ENCODE measurements around the gene KRTAP5-11.
"Not testable (repeated sequence)": the region's sequence is repeated elsewhere in the genome, so short reads cannot be mapped to it uniquely, and the experiment has no call there.

The KRTAP5-11 gene

GRCh38 chr11:71572811-71573210, 9.9 kb downstream of the KRTAP5-11 start:
- TF ChIP-seq CTCF (IDR thresholded peaks at IDR 0.05; ENCODE audit: low read depth, low read length), result no peak
- H3K27ac ChIP-seq, result no peak overlapping the region
- no peaks in the 10 kb centered on the region for H3K9me3 ChIP-seq (ENCODE audit: severe bottlenecking)
- no peaks in the 10 kb centered on the region for H3K36me3 ChIP-seq
- no peak overlapping the region for H3K4me3 ChIP-seq (ENCODE audit: low read depth, low read length)
- H3K27me3 ChIP-seq (ENCODE audit: insufficient read depth, low read depth, severe bottlenecking), result no peaks in the 10 kb centered on the region
- DNase-seq, result peak; percentile 54

- not testable (repeated sequence) for H3K27ac ChIP-seq; H3K4me3 ChIP-seq (ENCODE audit: low read depth, low read length)
Observed at GRCh38 chr11:71571101-71571850, 11.4 kb downstream of the KRTAP5-11 start.

GRCh38 chr11:71568704-71569349, 13.8 kb downstream of the KRTAP5-11 start:
- no peak for TF ChIP-seq CTCF (IDR thresholded peaks at IDR 0.05; ENCODE audit: low read depth, low read length)
- Histone ChIP-seq H3K27ac (no peak overlapping the region), H3K27me3 (ENCODE audit: insufficient read depth, low read depth, severe bottlenecking) (no peaks in the 10 kb centered on the region), H3K36me3 (no peaks in the 10 kb centered on the region), H3K4me3 (ENCODE audit: low read depth, low read length) (no peak overlapping the region), H3K9me3 (ENCODE audit: severe bottlenecking) (no peaks in the 10 kb centered on the region)
- DNase-seq, result no peak

More at GRCh38 chr11:71571101-71571850, 11.4 kb downstream of the KRTAP5-11 start:
- H3K36me3 ChIP-seq; H3K27me3 ChIP-seq (ENCODE audit: insufficient read depth, low read depth, severe bottlenecking); DNase-seq; H3K9me3 ChIP-seq (ENCODE audit: severe bottlenecking): not testable (repeated sequence)

GRCh38 chr11:71567633-71568032, 15.0 kb downstream of the KRTAP5-11 start:
- not testable (repeated sequence) for H3K9me3 ChIP-seq (ENCODE audit: severe bottlenecking); DNase-seq; H3K27ac ChIP-seq; H3K27me3 ChIP-seq (ENCODE audit: insufficient read depth, low read depth, severe bottlenecking); H3K36me3 ChIP-seq; H3K4me3 ChIP-seq (ENCODE audit: low read depth, low read length)

GRCh38 chr11:71566626-71567599, 15.8 kb downstream of the KRTAP5-11 start:
- H3K27ac ChIP-seq; H3K9me3 ChIP-seq (ENCODE audit: severe bottlenecking); H3K36me3 ChIP-seq; H3K4me3 ChIP-seq (ENCODE audit: low read depth, low read length); H3K27me3 ChIP-seq (ENCODE audit: insufficient read depth, low read depth, severe bottlenecking): not testable (repeated sequence)
- peak; percentile 66 for DNase-seq

- Histone ChIP-seq H3K9me3 (ENCODE audit: severe bottlenecking) (no peaks in the 10 kb centered on the region), H3K36me3 (no peaks in the 10 kb centered on the region), H3K27ac (no peak overlapping the region), H3K27me3 (ENCODE audit: insufficient read depth, low read depth, severe bottlenecking) (no peaks in the 10 kb centered on the region), H3K4me3 (ENCODE audit: low read depth, low read length) (no peak overlapping the region)
- no peak for DNase-seq
- TF ChIP-seq CTCF (IDR thresholded peaks at IDR 0.05; ENCODE audit: low read depth, low read length), result no peak
Observed at GRCh38 chr11:71566081-71566620, 16.5 kb downstream of the KRTAP5-11 start.

- H3K4me3 ChIP-seq (ENCODE audit: low read depth, low read length), result no peak within 1 kb of the TSS
Observed at GRCh38 chr11:71565263-71565662, 17.4 kb downstream of the KRTAP5-11 start, which contains the start of gene KRTAP5-10. TSS of gene KRTAP5-10 (plus strand) at chr11:71565563. CDS start at chr11:71565588, 25 bp downstream.

More at GRCh38 chr11:71565263-71565662, 17.4 kb downstream of the KRTAP5-11 start, which contains the start of gene KRTAP5-10:
- H3K36me3 ChIP-seq, result no peaks in the 10 kb centered on the region
- DNase-seq, result no peak
- no peak for TF ChIP-seq CTCF (IDR thresholded peaks at IDR 0.05; ENCODE audit: low read depth, low read length)
- no peaks in the 10 kb centered on the region for H3K9me3 ChIP-seq (ENCODE audit: severe bottlenecking)
- H3K27ac ChIP-seq, result no peak within 1 kb of the TSS
- H3K27me3 ChIP-seq (ENCODE audit: insufficient read depth, low read depth, severe bottlenecking), result no peaks in the 10 kb centered on the region
